ENCODE data around the gene SIK3. TPM values are rescaled to one million over a fixed set of nuclear protein-coding genes. Genes with fewer than 3 reads are reported as not detected.
A peak's percentile ranks its signal among the peaks of the same experiment; 100 is the strongest.

Gene SIK3
- total RNA-seq, 1 donor from 2014 or later, result 16.7 TPM

DNA sequence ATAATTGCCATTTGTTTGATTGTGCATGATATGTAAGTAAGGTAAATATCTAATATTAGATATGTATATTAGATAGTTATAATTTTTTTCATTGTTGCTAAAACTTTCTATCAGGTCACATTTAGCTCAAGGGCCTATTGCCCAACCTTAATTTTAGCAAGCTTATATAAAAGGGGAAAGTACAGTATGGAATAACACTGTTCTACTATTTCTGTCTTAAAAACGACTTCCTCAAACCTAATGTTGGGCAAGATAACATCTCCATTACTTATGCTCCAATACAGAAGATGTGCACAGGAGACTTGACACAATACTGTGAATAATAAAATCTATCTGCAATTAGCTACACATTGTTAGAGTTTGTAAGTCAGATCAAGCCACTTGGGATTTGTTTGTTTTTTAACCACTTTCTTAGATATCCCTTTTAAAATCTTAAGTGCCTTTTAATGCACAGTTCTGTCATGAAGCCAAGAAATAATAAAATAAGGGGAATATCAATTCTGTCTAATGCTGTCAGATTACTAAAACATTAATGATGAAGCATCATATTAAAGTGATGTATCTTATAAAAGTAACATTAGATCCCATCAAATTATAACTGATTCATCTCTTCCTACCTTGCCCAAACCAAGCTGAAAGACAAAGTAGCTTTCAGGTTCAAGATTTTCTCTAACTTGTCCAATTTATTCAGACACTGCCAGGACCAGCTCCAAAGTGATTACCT is 98.1 kb downstream of the SIK3 start:
- no peak for DNase-seq

DNA sequence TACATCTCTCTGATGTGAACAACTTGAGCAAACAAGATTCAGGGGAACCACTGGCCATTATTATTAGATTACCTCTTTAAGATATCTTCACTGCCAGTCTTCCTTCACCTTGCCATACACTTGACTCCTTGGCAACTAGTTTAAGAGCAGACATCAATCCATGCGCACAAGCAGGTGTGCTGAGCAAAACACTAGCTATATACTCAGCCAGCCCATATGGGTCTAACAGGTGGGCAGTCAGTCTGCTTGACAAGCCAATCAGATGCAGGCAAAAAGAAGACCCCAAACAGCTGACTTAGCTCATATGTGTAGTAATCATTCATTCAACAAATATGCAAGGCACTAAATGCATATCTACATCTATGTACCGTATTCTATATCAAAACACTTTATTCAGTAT is 101.2 kb downstream of the SIK3 start:
- DNase-seq, result no peak

DNA sequence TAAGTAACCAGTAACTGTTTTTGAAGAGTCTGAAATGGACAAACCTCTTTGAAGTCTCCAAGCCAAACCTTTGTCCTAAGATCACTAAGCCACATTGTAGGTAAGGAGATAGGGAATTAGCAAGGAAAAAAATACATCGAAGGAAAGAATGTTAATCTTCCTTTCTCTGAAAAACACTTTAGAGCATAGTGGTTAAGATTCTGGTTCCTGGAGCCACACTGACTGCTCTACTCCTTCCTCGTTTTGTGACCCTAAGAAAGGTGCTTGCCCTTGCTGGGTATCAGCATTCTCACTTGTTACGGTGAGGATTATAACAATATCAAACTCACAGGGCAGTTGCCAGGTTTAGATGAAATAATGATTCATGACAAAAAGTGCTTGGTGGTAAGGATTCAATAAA is 104.0 kb downstream of the SIK3 start:
- no peak for DNase-seq

DNA sequence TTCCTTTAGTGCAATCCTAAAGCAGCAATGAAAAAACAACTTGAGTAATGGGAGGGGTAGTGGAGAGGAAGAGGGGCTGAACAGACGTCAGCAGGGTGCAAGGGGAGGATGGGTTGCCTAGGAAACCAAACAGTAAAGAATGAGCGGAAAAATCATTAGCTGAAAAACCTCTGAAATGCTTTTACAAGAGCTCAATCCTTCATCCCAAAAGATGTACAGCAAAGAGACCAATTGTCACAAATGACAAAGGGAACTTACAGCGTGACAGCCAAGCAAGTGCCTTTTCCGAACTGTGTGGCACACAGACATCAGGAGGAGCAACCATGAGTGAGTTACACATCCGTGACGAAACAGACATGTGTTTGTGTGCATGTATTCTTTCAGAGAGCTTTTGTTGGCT is 104.6 kb downstream of the SIK3 start:
- peak; percentile 52 for DNase-seq

DNA sequence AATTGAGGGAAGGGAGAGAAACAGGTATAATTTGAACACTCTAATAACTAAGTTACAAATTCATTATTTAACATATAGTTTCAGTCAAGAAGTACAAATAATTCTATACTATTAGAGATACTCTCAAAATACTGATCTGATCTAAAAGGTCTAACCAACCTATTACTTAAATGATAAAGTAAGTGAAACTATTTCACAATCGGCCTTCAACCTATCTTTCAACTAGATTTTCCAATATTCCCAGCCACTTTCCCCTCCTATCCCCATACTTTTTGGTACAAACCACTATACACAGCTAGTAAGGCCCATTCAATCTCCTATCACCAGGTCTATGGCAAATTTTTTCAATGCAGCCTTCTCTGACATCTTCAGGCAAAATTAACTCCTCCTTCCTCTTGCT is 106.7 kb downstream of the SIK3 start:
- no peak for DNase-seq

DNA sequence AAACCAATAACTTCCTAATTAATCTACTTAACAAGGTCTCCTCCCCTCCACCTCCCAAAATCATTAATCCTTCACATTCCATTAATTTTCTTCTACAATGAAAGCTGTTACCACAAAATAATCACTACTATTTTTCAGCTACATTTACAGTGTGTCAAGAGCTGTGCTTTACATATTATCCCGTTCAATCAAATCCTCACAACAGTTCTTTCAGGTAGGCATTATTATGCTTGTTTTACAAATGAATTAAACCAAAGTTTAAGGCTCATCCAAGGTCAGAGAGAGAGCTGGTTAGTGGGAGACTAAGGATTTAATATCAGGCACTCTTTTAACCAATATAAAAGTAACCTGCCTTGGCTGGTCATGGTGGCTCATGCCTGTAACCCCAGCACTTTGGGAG is 107.4 kb downstream of the SIK3 start:
- no peak for DNase-seq

DNA sequence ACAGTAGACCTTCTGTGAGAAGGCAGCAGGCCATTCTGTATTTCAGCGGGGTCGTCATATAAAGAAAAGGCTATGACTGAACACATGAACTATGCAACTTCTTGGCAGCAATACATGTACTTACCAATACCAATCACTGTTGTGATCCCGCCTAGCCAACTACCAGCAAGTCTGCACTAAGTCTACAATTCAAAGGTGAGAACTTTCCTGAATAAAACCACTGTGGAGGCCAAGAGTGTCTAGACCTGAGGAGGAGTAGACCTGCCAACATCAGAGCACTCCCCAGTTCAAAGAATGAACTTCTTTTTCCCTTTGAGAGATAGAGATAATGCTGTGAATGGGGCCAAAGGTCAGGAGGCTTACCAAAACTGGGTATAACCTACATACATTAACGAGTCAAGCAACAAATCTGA is 108.2 kb downstream of the SIK3 start:
- peak; percentile 17 for DNase-seq

DNA sequence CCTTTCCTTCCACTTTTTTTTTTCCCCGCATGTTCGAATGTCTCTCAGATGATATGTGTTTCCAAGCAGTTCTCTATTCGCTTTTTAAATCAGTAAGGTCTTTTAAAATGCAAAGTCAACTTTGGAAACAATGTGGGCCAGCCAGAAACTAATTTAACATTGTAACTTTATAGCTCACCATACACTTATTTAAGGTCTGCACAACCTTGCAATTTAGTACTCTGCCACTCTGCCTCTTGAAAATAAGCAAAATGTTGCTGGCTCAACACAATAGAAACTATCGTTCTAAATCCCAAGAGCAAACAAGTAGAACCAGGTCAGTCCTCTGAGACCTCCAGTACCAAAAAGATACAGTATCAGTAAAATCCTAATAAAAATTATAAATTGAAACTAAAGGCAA is 109.0 kb downstream of the SIK3 start:
- no peak for DNase-seq

DNA sequence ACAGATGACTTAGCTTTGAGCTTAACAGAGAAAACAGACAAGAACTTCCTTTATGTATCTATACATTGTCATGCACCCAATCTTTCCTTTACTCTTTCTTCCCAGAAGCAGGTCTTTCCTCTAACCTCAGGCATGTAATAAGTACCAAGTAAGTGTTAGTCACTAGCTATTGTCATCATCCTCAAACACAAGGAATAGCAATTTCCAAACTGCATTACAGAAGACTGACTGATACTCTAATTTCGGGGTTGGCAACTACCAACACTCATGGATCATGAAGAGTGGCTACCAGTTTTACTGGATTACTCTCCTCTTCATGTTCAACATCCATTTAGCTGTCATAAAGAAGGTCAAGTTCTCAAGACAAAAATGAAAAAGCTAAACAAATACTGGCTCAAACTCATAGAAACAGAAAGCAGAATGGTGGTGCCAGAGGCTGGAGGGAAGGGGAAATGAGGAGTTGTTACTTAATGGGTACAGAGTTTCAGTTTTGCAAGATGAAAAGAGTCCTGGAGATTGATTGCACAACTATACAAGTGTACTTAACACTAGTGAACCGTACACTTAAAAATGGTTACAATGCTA is 111.6 kb downstream of the SIK3 start:
- no peak for DNase-seq

DNA sequence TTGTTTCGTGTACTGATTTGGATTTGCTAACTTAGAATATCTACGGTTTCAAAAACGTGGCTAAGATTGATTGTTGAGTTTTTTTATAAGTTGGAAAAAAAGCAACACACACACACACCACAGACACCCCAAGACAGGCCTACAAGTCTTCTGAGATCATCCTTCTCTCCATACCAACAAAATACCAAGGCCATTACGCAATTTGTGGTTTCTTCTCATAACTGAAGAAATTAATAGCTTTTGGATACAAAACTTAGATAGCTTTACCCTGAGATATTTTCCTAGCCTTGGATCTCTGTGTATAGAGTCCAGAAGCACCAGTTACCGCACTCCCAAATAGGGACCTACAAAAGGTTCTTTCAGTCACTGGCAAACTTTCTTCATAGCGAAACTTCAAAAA is 113.6 kb downstream of the SIK3 start:
- no peak for DNase-seq

DNA sequence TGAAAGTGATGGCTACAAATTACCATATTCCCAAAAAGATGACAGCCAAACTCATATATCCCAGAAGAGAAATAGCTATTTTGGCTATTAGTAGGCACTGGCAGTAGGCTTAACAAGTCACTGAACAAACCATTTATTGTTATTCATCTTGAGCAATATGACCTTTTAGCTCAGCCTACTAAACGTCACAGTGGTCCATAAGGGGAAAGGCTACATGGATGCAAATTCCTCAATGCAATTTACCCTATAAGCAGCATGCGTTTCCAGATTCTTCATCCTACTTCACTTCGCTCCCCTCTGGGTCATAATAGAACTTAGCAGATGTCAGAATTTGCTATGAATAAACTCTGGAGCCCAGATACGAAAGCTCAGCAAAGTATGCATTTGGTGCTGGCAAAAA is 114.0 kb downstream of the SIK3 start:
- DNase-seq, result no peak

DNA sequence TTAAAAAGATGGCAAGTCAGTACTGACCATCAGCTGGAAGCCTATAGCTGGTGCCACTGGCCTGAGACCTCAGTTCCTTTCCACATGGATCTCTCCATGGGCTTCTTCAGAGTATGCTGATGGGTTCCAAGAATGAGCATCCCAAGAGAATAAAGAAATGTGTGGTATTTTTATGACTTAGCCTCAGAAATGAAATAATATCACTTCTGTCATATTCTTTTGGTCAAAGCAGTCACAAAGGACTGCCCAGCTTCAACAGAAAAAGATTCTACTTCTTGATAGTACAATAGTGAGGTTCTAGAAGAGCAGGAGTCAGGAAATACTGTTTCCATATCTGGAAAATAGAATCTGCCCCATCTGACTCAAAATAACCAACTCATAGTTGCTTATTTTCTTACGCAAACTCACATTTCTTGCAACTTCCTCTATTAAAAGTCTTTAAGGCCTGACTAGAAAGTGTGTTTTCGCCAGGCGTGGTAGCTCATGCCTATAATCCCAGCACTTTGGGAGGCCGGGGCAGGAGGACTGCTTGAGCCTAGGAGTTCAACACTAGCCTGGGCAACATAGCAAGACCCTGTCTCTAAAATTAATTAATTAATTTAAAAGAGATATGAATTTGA is 116.9 kb downstream of the SIK3 start:
- no peak for DNase-seq

DNA sequence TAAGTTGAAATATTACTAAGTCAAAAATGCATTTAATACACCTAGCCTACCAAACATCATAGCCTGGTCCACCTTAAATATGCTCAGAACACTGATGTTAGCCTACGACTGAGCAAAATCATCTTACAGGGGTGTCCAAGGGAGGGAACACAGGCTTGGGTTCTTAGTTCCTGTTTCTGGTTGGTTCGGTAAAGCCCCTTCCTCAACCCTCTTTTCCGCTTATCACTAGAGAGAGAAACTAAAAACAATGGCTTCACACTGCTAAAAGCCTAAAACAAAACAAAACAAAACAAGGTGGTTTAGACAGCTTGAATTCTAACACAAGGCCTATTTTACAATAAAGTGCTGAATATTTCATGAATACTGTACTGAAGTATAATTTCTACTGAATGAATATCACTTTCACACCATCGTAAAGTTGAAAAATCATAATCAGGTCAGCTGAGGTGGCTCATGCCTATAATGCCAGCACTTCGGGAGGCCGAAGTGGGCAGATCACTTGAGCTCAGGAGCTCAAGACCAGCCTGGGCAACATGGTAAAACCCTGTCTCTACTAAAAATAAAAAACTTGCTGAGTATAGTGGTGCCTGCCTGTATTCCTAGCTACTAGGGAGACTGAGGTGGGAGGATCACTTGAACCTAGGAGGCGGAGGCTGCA is 118.0 kb downstream of the SIK3 start:
- no peak for DNase-seq

DNA sequence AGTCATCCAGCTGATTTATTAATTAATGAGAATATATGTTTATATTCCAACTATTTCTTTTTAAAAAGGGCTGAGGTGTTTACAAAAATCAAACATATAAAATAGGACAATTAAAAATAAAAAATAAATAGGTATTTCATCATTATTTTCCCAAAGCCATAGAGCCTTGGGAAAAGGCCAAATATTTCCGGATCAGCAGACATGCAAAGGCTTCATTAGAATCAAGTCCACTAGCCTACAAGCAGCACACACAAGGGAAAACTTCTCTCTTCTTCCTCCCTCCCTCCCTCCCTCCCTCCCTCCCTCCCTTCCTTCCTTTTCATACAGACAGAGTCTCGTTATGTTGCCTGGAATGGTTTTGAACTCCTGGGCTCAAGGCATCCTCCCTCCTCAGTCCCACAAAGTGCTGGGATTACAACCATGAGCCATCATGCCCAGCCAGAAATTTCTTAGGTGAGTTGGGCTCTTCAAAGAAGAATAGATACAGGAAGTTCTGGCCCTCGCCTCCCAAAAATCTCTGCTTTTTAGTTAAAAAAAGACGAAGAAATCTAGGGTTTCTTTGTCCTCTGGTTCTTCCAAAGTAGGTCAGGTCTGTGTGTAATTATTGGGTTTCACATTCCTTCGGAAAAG is 121.2 kb downstream of the SIK3 start:
- DNase-seq, result no peak

DNA sequence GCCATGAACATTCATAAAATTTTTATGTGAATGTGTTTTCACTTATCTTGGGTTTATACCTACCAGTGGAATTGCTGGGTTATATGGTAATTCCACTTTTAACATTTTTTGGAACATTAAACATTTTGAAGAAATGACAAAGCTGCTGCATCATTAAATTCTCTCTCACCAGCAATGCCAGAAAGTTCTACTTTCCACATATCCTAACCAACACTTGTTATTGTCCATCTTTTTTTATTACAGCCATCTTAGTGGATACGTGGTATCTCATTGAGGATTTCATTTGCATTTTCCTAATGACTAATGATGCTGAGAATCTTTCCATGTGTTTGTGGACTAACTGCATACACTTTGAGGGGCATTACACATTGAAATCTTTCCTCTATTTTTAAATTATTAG is 122.6 kb downstream of the SIK3 start:
- no peak for DNase-seq

DNA sequence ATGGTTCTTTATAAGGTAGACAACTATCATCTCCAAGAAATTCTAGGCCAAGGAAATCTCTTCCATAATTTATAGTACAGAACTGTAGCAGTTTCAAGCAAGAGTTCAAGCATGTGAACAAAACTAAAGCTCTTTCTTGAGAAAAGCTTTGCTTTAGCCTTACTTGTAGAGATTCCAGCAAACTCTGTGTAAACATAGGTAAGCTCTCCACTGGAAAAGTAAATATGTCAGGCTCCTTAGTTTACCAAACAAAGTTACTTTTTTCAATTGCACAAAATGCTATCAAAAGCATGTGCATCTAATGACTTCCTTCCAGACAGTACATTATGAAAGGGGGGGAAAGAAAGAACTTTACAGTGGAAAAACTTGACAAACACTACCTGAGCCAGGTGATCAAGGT is 125.0 kb downstream of the SIK3 start:
- DNase-seq, result no peak

DNA sequence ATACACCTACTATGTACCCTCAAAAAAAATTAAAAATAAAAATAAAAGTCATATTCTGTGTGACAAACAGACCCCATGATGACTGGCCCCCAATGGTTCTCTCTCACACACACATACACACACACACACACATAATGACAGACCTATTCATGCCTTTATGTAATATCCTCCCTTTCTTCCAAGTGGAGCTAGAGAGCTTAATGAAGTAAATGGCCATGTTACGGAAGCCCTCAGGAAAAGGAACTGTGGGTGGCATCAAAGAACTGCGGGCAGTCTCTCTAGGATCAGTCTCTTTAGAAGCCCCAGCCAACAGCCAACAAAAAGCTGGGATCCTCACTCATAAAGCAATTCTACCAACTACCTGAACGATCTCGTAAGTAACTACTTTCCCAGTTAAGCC is 125.5 kb downstream of the SIK3 start:
- peak; percentile 54 for DNase-seq

DNA sequence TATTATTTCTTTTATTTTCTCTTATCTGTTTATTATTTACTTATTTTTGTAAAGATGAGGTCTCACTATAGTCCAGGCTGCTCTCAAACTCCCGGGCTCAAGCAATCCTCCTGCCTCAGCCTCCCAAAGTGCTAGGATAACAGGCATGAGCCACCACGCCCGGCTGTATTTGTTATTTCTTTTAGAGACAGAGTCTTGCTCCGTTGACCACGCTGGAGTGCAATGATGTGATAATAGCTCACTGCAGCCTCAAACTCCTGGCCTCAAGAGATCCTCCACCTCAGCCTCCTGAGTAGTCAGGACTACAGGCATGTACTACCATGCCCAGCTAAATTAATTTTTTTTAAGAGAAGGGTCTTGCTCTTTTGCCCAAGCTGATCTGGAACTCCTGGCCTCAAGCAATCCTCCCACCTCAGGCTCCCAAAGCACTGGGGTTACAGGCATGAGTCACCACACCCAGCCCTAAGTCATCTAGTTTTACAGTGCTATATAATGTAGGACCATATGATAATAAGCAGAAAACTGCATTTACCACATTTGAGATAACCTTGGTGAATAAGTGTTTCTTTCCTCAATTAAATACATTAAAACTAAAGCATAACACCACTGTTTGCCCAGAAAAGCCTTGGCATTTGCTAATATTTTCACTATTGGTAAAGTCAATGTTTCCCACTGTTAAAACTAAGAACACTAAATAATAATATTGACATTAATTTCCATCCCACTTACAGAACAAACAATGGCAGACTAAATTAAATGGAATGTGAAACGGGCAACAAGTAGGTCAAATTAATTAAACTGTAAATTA is 127.5 kb downstream of the SIK3 start:
- DNase-seq, result no peak

DNA sequence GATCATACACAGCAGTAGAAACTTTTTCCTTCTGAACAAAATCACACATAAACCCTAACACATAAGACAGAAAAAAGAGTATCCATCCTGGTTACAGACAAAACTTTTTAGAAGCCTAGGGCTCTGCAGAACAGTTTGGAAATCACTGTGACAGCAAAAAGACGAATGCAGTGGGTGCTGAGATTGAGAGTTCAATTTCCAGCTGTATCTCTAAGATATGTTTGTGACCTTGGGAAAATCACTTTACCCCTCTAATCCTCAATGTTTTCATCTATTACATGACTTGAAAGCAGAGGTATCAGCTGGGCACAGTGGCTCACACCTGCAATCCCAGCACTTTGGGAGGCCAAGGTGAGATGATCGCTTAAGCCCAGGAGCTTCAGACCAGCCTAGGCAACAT is 128.5 kb downstream of the SIK3 start:
- DNase-seq, result no peak

DNA sequence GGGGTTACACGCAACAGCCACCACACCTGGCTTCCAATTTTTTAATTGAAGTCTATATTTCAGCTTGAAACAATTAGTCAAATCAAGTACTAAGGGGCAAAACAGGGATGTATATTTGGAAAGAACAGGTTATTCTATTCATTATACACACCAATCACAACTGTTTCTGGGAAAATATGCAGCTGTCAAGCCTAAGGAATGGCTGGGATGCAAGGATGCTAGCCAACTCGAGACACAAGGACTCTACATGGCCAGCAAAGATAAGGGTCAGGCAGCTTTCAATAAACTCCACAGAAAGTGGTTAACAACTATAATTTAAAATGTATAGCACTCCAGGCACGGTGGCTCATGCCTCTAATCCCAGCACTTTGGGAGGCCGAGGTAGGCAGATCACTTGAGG is 134.0 kb downstream of the SIK3 start:
- no peak for DNase-seq

DNA sequence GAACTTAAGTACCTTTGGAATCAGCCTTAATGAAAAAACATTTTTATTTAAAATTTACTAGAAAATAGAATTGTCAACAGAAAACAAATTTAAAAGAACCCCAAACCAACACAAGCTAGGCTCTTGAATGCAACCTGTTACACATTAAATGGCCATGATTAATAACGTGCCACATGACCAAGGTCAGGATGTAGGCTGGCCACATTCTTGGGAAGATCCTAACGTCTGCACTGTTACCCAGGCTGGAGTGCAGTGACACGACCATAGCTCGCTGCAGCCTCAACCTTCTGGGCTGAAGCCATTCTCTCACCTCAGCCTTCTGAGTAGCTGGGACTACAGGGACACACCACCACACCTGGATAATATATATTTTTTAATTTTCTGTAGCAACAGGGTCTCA is 134.4 kb downstream of the SIK3 start:
- no peak for DNase-seq

DNA sequence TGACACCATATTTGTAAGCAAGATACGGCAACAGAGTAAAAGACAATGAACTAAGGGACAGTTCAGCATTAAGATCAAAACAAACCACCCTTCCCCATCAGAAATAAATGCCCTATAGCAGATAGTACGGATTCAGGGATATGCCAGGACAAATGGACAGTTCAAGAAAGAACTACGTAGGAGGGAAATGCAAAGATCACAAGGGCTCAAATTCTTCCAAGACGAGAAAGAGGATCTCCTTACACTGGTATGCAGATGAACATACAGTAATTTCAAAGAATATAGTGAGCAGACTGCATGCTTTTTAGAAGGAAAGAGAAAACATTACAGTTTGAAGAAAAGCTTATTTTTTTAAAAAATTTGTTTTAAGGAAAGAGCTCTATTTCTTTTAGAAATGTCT is 136.1 kb downstream of the SIK3 start:
- DNase-seq, result no peak

DNA sequence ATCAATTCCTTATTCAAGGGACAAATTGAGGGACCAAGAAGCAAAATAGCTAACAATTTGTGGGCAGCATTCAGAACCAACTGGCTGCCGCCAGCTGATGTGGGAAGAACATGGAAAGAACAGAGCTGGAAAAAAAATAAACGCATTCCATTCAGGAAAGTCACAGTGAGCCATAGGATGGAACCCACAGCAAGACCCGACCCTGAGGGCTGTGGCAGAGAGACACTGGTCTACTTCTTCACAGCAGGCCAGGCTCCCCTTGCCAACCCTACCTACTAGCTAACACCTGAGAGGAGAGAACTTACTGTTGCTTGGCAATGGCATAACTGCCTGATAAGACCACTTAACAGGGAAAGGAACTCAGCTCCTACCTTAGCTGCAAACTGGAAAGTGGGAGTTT is 137.3 kb downstream of the SIK3 start:
- DNase-seq, result peak; percentile 19

All from dermis blood vessel endothelial cell (primary cell).